Measurements from ENCODE around the gene PAN3.

The PAN3 gene

GRCh38 chr13:28179974-28180373, 41.6 kb downstream of the PAN3 start:
- DNase-seq (ENCODE audit: low read depth): no peak
- H3K4me3 ChIP-seq (ENCODE audit: low read depth, low read length): no peak overlapping the region
- TF ChIP-seq MYC (IDR thresholded peaks at IDR 0.05; ENCODE audit: low read depth, low read length): no peak

- DNase-seq (ENCODE audit: low read depth): no peak
- no peak overlapping the region for H3K4me3 ChIP-seq (ENCODE audit: low read depth, low read length)
- TF ChIP-seq POLR2A (IDR thresholded peaks at IDR 0.05; ENCODE audit: extremely low read depth, insufficient read length) (no peak), MYC (IDR thresholded peaks at IDR 0.05; ENCODE audit: low read depth, low read length) (no peak), MAX (IDR thresholded peaks at IDR 0.05; ENCODE audit: low read depth, low read length) (no peak)
- TF ChIP-seq, protein P1, sequence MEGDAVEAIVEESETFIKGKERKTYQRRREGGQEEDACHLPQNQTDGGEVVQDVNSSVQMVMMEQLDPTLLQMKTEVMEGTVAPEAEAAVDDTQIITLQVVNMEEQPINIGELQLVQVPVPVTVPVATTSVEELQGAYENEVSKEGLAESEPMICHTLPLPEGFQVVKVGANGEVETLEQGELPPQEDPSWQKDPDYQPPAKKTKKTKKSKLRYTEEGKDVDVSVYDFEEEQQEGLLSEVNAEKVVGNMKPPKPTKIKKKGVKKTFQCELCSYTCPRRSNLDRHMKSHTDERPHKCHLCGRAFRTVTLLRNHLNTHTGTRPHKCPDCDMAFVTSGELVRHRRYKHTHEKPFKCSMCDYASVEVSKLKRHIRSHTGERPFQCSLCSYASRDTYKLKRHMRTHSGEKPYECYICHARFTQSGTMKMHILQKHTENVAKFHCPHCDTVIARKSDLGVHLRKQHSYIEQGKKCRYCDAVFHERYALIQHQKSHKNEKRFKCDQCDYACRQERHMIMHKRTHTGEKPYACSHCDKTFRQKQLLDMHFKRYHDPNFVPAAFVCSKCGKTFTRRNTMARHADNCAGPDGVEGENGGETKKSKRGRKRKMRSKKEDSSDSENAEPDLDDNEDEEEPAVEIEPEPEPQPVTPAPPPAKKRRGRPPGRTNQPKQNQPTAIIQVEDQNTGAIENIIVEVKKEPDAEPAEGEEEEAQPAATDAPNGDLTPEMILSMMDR (IDR thresholded peaks at IDR 0.05; ENCODE audit: low read depth, low read length): no peak
Measured at GRCh38 chr13:28181413-28181812, 43.1 kb downstream of the PAN3 start.

DNA sequence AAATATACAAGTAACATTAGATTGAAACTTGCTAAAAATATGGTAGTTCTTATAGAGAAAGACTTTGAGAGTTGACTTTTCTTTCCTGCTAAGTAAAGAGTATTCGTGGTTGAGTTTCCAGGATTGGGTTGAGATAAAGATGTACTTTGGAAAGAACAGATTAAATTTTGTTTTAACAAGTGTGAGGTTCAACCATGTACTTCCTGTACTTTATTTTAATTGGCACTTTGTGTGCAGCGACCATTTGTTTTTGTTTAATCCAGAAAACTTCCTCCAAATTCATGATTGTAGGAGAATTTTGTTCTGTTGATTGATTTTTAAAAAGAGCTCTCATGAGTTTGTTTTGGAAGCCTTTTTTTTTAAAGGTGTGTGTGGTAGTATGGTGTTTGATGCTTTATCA, 46.9 kb downstream of the PAN3 start:
- no peak overlapping the region for H3K4me3 ChIP-seq (ENCODE audit: low read depth, low read length)
- DNase-seq (ENCODE audit: low read depth): no peak

DNA sequence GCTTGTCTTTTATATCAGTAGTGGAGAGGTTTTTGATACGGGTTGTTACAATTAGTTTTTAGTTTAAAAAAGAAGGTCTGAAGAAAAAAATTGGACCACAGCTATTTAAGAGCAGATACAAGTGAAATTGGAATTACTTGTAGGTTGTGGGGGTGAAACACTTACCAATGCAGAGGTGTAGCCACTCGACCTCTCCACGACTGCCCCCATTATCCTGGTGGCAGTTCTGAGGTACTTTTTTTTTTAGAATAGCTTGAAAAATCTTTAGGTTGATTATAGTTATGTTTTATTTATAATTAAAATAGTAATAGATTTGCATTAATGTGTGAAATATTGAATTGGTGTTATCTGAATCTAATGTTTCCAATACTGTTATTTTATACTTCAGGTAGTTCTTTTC, 60.7 kb downstream of the PAN3 start:
- TF ChIP-seq POLR2A (IDR thresholded peaks at IDR 0.05; ENCODE audit: extremely low read depth, insufficient read length) (no peak), MAX (IDR thresholded peaks at IDR 0.05; ENCODE audit: low read depth, low read length) (no peak), MYC (IDR thresholded peaks at IDR 0.05; ENCODE audit: low read depth, low read length) (no peak)
- TF ChIP-seq, protein P1 (IDR thresholded peaks at IDR 0.05; ENCODE audit: low read depth, low read length): no peak
- DNase-seq (ENCODE audit: low read depth): no peak
- no peak overlapping the region for H3K4me3 ChIP-seq (ENCODE audit: low read depth, low read length)

More for the DNA sequence above, 46.9 kb downstream of the PAN3 start:
- no peak for TF ChIP-seq MYC (IDR thresholded peaks at IDR 0.05; ENCODE audit: low read depth, low read length)
- TF ChIP-seq, protein P1 (IDR thresholded peaks at IDR 0.05; ENCODE audit: low read depth, low read length): no peak
- no peak for TF ChIP-seq POLR2A (IDR thresholded peaks at IDR 0.05; ENCODE audit: extremely low read depth, insufficient read length)
- no peak for TF ChIP-seq MAX (IDR thresholded peaks at IDR 0.05; ENCODE audit: low read depth, low read length)

- H3K4me3 ChIP-seq (ENCODE audit: low read depth, low read length): no peak overlapping the region
- no peak for TF ChIP-seq POLR2A (IDR thresholded peaks at IDR 0.05; ENCODE audit: extremely low read depth, insufficient read length)
- no peak for TF ChIP-seq MYC (IDR thresholded peaks at IDR 0.05; ENCODE audit: low read depth, low read length)
- TF ChIP-seq MAX (IDR thresholded peaks at IDR 0.05; ENCODE audit: low read depth, low read length): no peak
- TF ChIP-seq, protein P1 (IDR thresholded peaks at IDR 0.05; ENCODE audit: low read depth, low read length): no peak
- DNase-seq (ENCODE audit: low read depth): no peak
Measured at GRCh38 chr13:28204043-28204442, 65.7 kb downstream of the PAN3 start.

GRCh38 chr13:28204690-28205443, 66.5 kb downstream of the PAN3 start:
- TF ChIP-seq, protein P1 (IDR thresholded peaks at IDR 0.05; ENCODE audit: low read depth, low read length): no peak
- TF ChIP-seq MYC (IDR thresholded peaks at IDR 0.05; ENCODE audit: low read depth, low read length): no peak
- no peak for TF ChIP-seq MAX (IDR thresholded peaks at IDR 0.05; ENCODE audit: low read depth, low read length)
- no peak for TF ChIP-seq POLR2A (IDR thresholded peaks at IDR 0.05; ENCODE audit: extremely low read depth, insufficient read length)
- H3K4me3 ChIP-seq (ENCODE audit: low read depth, low read length): no peak overlapping the region
- DNase-seq (ENCODE audit: low read depth): no peak
